Measurements from ENCODE around the gene RNF40.
"Not testable (repeated sequence)": the region's sequence is repeated elsewhere in the genome, so short reads cannot be mapped to it uniquely, and the experiment has no call there.

The RNF40 gene

DNA sequence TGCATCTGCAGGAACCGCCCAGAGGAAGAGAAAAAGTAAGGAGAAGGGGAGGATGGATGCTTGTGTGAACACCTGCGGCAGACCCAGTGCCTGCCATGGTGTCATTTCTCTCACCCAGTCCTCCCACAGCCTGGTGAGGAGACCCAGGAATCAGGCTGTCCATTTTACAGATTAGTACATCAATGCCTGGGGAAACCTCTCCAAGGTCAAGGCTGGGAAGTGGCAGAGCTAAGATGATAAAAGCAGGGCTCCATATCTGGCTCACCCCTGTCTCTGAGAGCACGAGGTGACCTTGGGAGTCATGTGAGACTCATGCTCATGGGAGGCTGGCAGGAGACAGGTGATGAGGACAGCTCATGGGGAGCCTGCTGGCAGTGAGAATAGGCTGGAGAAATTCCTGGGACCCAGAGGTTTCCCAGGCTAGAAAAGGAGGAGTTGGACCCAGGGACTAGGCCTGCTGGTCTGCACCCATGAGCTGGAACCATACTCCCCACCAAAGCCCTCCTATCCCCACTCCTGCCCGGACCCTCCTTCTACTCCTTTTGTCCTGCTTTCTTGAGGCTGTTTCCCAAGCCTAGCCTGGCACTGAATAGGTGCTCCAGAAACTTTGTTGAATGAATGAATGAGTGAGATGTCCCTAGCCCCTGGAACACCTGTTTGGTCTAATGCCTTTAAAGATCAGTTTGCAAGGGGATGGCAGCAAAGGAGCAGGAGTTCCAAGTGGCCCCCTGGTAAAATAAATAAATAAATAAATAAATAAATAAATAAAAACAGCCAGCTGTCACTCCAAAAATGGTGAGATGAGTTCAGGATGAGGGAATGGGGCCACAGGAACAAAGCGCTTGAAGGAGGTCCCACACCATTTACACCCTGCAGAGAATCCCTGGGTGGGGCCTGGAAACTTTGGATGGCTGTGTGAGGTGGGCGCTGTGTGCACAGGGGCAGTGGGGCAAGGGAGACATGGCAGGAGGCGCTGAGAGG is 23.3 kb downstream of the RNF40 start:
- DNase-seq: no peak

- DNase-seq: no peak
Measured at GRCh38 chr16:30786115-30786935, 24.2 kb downstream of the RNF40 start.

DNA sequence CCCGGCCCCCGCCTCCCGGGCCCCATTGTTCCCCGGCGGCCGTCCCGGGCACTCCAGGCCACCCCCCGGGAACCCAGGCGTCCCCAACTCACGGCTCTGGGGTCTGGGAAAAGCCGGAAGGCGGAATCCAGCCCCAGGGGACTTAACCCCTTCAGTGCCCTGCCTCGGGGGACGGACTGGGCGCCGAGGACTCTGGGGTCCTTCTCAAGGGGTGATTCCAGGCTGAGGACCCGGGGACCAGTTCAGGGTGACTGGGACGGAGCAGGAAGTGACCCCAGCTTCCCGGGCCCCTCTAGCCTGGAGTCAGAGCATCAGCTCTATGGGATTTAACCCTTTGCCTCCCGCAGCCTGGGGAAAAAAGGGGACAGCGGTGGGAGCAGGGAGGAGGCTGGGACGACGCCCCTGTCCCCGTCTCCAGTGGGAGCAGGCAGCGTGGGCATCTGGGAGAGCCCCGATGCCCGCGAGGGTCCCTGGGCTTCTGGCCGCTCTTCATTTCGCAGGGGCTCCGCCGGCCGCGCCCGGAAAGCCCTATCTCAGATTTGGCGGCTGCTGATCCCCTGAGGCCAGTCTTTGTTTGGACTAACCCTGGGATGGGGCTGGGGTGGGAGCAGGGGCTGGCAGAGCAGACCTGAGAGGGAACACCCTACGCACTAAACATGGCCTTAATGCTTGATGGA is 25.0 kb downstream of the RNF40 start, which contains the start of gene ZNF629:
TSS of gene ZNF629 (minus strand) at position 270 of the 677 bp plus-strand sequence. CDS start 2,723 bp downstream, outside the sequence.
- DNase-seq: peak; percentile 56

- no peak for DNase-seq
Measured at GRCh38 chr16:30787613-30788378, 25.7 kb downstream of the RNF40 start.

GRCh38 chr16:30793508-30794069 is 31.5 kb downstream of the RNF40 start:
- DNase-seq: no peak

DNA sequence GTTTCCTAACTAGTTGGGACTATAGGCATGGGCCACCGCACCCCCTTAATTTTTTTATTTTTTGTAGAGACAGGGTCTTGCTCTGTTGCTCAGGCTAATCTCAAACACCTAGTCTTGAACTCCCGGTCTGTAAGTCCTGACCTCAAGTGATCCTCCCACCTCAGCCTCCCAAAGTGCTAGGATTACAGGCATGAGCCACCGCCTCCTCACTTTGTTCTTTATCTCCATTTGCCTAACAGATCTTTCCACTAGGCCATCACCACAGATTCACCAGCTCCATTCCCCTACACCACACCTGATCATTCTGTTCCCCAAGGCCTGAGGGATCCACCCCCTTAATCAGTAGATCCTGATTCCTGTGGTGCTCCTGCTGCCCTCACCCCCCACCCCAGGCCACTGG is 32.5 kb downstream of the RNF40 start:
- no peak for DNase-seq

DNA sequence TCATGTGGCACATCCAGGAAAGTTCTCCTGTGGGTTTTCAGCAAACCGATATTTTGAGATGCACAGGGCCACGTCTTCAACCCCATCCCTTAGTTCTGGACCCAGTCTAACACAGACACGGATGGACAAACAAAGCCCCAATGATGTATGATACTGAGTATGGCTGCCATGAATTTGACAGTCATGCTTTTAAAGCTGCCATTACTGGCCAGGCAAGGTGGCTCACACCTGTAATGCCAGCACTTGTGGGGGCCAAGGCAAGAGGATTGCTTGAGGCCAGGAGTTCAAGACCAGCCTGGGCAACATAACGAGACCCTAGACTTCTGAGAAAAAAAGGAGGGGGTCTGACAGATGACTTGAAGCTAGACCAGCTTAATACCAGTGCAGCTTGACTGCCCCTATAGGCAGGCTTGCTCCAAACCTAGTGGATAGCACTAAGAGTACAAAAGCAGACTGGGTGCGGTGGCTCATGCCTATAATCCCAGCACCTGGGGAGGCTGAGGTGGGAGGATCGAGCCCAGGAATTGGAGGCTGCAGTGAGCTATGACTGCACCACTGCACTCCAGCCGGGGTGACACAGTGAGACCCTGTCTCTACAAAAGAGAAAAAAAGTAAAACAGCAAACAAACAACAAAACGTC is 35.7 kb downstream of the RNF40 start:
- no peak for DNase-seq

DNA sequence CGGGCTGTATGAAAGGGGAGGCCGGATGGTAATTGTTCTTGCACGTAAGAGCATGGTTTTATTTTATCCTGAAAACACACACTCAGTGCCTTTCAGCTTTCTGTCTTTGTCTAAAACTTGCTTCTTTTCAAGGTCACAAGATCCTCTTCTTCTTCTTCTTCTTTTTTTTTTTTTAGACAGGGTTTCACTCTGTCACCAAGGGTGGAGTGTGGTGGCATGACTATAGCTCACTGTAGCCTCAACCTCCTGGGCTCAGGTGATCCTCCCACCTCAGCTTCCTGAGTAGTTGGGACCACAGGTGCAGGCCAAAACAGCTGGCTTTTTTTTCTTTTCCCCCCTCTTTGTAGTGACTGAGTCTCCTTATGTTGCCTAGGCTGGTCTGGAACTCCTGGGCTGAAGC is 40.8 kb downstream of the RNF40 start:
- no peak for DNase-seq

DNA sequence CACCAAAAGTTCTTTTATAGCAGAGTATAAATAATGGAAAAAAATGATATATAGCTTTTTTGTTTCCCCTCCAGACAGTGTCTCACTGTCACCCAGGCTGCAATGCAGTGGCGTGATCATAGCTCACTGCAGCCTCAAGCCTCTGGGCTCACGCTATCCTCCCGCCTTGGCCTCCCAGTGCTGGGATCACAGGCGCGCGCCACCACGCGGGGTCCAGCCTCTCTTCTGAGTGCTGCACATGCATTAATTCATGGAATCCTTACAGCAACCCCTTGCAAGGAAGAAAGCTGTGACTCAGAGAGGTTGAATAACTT is 42.9 kb downstream of the RNF40 start:
- no peak for DNase-seq

DNA sequence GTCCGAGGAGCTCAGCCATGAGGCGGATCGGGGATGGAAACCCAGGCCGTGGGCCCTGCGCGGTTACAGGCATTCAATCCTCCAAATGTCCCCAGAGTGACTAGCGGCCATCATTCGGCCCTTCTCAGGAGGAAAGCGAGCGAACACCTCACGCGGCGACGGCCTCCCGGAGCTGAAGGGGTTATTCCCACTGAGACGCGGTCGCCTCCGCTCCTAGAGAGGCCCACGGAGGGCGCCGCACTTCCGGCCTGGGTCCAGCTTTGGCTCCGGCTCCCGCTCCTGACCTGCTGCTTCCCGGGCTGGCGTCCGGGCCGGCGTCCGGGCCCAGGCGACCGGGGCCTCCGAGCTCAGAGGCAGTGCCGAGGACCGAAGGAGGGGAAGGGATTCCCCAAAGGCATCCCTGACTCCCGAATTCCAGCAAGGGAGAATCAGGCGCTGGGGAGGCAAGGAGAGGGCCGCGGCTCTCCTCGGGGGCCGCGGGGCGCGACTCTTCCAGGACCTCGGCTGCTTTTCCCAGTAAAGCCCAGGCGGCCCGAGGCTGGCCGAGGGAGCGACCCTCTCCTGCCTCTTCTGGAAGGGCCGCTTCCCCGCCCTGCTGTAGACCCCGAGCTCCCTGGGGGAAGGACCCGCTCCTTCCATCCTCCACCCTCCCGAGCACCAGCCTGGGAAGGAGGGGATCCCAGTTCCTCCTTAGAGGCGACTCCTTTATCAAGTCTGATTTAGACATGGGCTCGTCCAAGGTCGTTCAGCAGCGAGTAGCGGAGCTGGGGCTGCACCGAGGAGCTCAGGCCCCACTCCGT is 43.4 kb downstream of the RNF40 start:
- DNase-seq: peak; percentile 73

GRCh38 chr16:30808146-30808545 is 46.0 kb downstream of the RNF40 start:
- no peak for DNase-seq

- not testable (repeated sequence) for DNase-seq
Measured at GRCh38 chr16:30808890-30809426, 46.8 kb downstream of the RNF40 start.

GRCh38 chr16:30809675-30810074 is 47.6 kb downstream of the RNF40 start:
- not testable (repeated sequence) for DNase-seq

GRCh38 chr16:30813821-30814189 is 51.7 kb downstream of the RNF40 start:
- no peak for DNase-seq

DNA sequence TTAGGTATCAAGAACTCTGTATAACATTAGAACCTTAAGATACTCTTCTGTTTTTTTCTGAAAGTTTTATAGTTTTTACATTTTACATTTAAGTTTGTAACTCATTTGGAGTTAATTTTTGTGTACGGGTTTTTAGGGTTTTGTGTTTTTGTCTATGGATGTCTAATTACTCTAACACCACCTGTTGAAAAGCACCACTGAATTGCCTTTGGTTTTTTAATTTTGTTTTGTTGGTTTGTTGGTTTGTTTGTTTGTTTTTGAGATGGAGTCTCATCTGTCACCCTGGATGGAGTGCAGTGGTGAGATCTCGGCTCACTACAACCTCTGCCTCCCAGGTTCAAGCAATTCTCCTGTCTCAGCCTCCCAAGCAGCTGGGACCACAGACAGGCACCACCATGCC is 54.6 kb downstream of the RNF40 start:
- no peak for DNase-seq

- DNase-seq: no peak
Measured at GRCh38 chr16:30820952-30821421, 58.9 kb downstream of the RNF40 start.

DNA sequence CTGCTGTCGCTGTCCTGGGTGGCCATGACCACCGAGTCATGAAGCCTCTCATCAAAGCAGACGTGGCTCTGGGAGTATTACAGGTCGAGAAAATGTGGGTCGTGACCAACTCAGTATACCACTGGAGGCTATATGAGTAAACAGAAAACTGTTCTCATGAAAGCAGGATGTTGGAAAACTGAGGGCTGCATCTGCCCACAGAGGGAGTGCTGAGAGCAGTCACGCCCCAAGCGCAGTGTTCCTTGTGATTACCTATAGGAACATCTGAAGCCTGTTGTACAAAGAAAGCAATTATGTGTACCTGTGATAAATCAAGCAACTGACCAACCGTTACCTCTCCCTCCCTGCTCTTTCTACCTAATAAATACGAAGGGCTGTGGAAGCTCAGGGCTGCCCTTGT is 59.3 kb downstream of the RNF40 start:
- not testable (repeated sequence) for DNase-seq

DNA sequence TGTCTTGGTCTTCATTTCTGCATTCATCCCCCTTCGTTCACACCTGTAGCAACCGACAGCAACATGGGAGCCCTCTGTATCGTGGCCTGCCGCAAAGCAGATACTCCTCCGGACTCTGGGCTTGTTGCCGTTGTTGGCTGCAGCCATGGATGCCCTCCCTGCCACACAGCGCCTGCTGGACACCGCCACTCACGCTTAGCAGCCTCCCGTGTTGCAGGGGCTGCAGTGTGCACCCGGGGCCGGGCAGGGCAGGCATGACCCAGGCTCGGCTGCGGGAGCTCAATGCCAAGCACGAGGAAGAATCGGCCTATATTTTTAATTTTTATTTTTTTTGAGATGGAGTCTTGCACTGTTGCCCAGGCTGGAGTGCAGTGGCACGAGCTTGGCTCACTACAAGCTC is 59.8 kb downstream of the RNF40 start:
- no peak for DNase-seq
